Activated naive CD4-positive, alpha-beta T cell treated with anti-CD3 and anti-CD28 coated beads, Interleukin-2, amount 10 ng/mL, durations not matched to agents 7 days and 5 days (primary cell): Measurements from ENCODE around the gene RETREG3.

Experiments used
- CTCF ChIA-PET: fragments of 350-600 bp; sonication (Branson Sonifier 250); formaldehyde crosslinking; loops from one replicate; lab custom pipeline; 2021; ENCODE audit warnings: antibody characterized with exemption; lab: Charles Lee
- DNase-seq: peaks from one replicate; pipeline ENCODE4 v3.0.0-alpha.2; 2020
- H3K27ac Mint-ChIP-seq: one replicate; pipeline ENCODE4 v1.8.0; 2021; ENCODE audit warnings: mild to moderate bottlenecking, moderate library complexity, mixed read lengths
- H3K27me3 Mint-ChIP-seq: one replicate; pipeline ENCODE4 v1.8.0; 2021; ENCODE audit warnings: mild to moderate bottlenecking, mixed read lengths
- H3K36me3 Mint-ChIP-seq: one replicate; pipeline ENCODE4 v1.8.0; 2021; ENCODE audit warnings: mixed read lengths
- H3K4me1 Mint-ChIP-seq: one replicate; pipeline ENCODE4 v1.8.0; 2021; ENCODE audit warnings: mixed read lengths
- H3K4me3 Mint-ChIP-seq: one replicate; pipeline ENCODE4 v1.8.0; 2021; ENCODE audit warnings: mild to moderate bottlenecking, moderate library complexity, mixed read lengths
- H3K9me3 Mint-ChIP-seq: one replicate; pipeline ENCODE4 v1.8.0; 2021; ENCODE audit warnings: mixed read lengths

RETREG3 gene

GRCh38 chr17:42531455-42532354 is 77.5 kb downstream of the RETREG3 start:
- Mint-ChIP-seq H3K36me3 (no peaks in the 10 kb centered on the region), H3K27me3 (peaks cover 38% of the 10 kb centered on the region), H3K9me3 (no peaks in the 10 kb centered on the region), H3K4me1 (peaks cover 54% of the 10 kb centered on the region), H3K4me3 (peak overlapping the region; percentile 70), H3K27ac (peak overlapping the region; percentile 77)
- CTCF ChIA-PET: interaction anchor here (0.6 to 3.2 kb wide), 3 partner anchors 8 to 11 kb away, joined by 3 to 15 read pairs (median 3); no protein-coding TSS in a partner anchor
- DNase-seq: peak; percentile 65

- no peak for DNase-seq
- peaks cover 53% of the 10 kb centered on the region for H3K4me1 Mint-ChIP-seq
- no peaks in the 10 kb centered on the region for H3K9me3 Mint-ChIP-seq
- CTCF ChIA-PET: interaction anchor here (0.6 to 3.2 kb wide), 7 partner anchors 9 to 217 kb away, joined by 3 to 15 read pairs (median 3); partner anchors contain the start of genes MLX and PSMC3IP
- peak overlapping the region; percentile 70 for H3K4me3 Mint-ChIP-seq
- peaks cover 42% of the 10 kb centered on the region for H3K27me3 Mint-ChIP-seq
- peak overlapping the region; percentile 33 for H3K27ac Mint-ChIP-seq
- H3K36me3 Mint-ChIP-seq: no peaks in the 10 kb centered on the region
Measured at GRCh38 chr17:42530952-42531454, 78.2 kb downstream of the RETREG3 start.
